NCI-H524 treated with DMSO at 0.1 percent for 48 hours (cell line): ENCODE measurements around the gene FCGR3A.
"Not testable (repeated sequence)": the region's sequence is repeated elsewhere in the genome, so short reads cannot be mapped to it uniquely, and the experiment has no call there.

ENCODE experiments used
- DNase-seq: peaks from one replicate; lab custom pipeline; 2025; lab: John Stamatoyannopoulos, UW

The FCGR3A gene

DNA sequence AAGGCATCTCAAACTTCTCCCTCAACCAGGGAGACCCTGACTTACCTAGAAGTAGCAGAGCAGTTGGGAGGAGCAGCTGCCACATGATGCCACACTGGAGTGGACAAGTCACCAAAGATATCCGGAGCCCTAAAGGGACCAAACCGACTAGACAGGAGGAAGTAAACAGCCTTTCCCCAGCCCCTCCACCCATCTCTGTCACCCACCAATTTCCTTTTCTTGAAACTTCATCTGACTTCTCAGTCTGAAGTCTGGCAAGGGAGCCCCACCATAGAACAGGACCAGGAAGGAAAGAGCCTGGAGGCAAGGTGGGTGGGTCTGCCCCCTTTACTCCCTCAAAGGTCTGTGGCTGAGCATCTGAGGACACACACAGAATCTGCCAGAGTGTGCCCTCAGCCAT lies at the start of gene FCGR3A:
Gene FCGR3A (minus strand): TSS at position 167 of the 400 bp plus-strand sequence. CDS start 82 bp downstream, at position 85.
- DNase-seq: no peak

DNA sequence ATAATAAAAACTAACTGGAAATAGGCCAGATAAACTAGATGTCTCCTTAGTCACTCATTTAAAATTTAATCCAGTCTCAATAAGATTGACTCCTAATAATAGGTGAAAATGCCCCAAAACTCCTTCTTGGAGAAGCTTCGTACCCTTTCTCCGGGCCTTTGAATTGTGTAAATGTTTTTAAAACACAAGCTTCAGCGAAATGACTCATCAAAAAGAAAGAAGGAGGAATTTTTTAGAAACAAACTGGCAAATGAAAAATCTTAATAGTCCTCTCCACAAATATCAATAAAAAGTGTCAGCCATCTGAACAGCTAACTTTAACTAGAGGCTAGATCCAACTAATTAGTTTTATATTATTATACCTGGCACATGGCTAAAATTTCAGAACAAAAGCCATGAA lies 47.5 kb upstream of the FCGR3A start:
- not testable (repeated sequence) for DNase-seq

DNA sequence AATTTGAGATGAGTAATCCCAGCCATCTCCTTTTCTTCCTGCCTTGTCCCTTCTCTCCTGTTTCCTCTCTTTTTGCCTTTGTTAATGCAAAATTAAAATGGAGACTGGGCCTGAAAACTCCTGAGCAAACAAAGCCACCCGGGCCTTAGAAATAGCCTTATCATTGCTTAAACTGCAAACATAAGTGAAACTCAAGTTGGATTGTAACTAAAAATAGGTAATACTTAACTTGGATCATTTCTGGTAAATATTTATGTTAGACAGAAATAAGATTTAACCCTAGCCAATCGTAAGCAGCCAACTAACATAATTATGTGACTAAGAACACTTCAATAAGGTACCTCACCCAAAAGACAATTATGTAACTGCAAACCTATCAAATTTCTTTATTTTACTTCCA lies 46.0 kb upstream of the FCGR3A start:
- not testable (repeated sequence) for DNase-seq

DNA sequence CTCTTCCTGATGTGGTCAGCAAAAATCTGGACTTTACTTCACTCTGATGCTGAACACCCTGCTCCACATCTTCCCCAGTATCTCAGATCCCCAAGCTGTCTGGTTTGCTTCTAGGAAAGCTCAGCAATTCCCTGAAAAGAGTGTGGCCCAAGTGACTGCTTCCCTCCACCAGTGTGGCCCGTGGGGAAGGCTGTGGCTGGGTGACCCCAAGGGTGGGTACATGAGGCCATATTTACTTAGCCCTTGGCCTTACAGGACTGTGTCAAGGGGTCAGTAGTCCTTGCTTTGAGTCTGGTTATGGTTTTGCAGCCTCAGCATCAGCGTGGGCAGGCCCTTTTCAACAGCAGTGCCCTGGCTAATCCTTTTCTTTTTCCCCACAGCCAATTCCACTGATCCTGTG lies 45.6 kb upstream of the FCGR3A start:
- not testable (repeated sequence) for DNase-seq

DNA sequence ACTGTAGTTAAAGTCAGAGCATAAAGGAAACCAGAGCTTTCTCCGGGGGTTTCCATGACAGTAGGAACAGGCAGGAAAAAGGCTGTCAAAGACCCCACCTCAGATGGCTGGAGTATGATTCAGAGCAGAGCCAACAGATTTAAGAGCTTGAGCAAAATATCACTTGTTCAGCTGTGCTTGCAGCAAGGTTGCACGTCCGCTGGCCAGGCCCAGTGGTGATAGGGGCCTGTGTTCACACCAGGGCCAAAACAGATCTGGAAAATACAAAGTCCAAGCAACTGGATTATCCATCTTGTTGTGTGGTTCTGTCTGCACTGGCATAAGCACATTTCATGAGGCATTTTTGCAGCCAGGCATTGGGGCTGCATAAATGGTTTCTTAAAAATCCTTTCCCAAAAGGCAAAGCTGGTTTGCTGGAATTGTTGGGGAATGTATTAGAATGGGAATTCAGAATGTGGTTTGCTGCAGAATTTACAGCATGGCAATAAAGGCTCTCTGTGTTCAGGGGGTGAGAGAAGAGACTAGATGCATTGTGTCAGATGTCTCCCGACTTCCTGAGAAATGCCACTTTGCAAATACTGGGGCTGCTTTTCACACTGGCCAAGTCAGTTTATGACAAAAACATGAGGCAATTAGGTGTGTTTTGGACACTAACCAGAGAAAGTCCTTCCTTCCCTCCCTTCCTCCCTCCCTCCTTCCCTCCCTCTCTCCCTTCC lies 44.8 kb upstream of the FCGR3A start:
- not testable (repeated sequence) for DNase-seq

DNA sequence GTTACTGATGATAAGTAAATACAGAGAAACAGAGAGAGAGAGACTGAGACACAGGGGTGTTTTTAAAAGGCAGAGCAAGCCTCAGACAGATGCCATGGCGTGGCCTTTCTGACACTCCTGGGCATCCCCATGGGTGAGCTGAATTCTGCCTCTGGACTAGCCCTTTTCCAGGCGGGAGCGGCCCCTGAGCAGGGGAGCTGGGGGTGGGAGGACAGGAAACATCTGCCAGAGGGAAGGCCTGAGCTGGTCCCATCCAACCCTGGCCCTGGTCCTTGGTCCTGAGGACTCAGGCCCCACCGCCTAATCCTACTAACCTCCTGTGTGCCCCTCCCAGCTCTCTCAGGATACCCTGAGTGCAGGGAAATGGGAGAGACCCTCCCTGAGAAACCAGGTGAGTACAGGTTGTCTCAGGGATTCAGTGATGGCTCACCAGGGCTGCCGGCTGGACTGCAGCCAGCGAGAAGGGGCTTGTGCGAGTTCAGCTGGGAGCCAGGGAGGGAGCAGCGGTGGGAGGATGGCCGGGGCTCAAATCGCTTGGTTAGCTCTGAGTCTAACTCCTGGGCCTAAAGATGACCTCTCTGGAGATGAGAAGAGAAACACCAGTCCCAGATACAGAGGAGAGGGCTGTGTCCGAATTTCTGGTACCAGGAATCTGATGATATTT lies 43.6 kb upstream of the FCGR3A start:
- DNase-seq: not testable (repeated sequence)

DNA sequence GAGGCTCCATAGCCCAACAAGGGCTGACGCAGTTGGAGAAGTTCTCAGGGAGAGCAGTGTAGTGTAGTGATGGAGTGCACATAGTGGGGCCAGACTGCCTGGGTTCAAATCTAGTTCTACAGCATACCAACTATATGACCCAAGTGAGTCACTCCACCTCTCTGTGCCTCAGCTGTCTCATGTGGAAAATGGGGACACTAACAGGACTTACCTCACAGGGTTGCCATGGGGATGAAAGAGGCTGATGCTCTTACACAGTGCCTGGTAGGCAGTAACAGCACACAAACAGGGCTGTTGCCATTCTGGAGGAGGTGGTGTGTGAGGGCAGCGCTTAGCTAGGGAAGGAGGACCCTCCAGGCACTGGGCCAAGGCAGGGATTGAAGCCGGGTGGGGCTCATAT lies 43.0 kb upstream of the FCGR3A start:
- not testable (repeated sequence) for DNase-seq

DNA sequence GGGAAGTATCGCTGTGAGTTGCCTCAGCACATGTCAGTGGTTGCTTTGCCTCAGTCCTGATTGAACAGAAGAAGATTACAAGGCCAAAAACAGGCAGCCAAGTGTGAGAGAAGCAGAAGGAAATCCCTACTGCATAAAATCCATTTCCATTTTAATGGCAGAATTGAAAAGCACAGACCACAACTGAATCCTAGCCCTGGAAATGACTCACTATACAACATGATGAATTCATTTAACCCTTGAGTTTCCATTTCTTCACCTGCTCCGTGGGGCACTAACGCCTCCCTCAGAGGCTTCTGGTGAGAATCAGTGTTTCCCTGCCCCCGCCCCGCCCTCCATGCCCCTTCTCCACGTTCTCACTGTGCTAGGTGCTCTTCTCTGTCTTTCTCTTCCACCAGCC lies 40.3 kb upstream of the FCGR3A start:
- not testable (repeated sequence) for DNase-seq

DNA sequence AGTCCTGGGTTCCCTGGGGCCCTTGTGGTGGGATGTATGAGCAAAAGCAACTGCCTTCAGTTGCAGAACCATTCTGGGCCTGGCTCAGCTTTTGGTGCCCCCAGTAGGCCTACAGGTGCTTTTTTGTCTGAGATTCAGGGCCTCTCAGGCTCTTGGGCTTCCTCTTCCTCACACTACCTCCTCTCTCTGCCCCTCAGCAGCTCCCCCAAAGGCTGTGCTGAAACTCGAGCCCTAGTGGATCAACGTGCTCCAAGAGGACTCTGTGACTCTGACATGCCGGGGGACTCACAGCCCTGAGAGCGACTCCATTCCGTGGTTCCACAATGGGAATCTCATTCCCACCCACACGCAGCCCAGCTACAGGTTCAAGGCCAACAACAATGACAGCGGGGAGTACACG lies 39.7 kb upstream of the FCGR3A start:
- not testable (repeated sequence) for DNase-seq

DNA sequence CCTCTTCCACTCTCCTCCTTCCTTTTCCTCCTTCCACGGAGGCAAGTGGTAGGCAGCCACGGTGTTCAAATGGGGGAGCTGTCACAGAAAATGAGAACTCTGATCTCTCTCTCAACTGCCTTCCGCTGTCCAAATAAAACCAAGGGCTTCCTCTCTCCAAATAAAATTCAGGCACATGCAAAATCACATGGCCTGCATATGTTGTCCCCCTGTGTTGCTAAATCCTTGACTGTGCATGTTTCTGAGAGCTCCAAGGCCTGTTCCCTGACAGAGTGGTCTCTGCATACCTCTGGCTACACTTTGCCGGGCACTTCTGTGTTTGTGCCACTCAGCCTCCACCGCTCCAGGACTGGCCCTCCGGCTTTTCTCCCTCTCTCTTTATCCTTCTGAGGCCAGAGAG lies 39.0 kb upstream of the FCGR3A start:
- DNase-seq: not testable (repeated sequence)

DNA sequence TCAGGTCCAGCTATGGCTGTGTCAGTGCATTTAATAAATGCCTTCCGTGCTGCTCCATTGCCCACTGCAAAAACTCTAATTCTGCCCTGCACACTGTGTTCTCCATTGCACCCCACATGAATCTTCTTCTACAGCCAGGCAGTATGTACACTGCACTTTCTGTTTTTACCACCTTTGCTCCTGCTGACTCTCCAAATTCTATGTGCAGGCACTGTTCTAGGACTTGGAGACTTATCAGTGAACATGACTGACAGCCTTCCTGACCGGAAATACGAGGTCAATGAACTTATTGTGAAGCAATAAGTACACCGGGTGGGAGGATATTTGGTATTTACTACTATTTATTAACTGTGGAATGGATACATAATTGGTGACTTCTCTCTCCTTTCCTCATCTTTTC lies 33.3 kb upstream of the FCGR3A start:
- not testable (repeated sequence) for DNase-seq

DNA sequence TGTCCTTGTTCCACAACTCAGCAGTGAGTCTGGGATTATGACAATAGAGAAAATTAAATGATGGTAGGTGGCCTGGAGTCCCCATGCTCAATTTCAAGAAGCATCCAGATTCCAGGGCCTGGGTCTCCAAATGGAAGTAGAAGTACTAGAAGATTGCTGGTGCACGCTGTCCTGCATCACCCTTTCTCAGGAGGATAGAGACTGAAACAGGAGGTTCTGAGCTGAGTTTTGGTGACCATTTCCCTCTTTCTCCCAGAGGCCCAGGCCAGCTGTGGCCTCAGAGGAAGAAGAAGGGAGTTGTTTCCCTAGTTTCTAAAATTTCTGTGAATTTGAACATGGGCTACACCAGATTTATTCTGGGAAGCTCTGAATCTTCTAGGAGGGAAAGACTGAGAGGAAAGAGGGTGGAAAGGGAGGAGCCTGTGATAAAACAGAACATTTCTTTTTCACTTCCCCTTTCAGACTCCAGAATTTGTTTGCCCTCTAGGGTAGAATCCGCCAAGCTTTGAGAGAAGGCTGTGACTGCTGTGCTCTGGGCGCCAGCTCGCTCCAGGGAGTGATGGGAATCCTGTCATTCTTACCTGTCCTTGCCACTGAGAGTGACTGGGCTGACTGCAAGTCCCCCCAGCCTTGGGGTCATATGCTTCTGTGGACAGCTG lies 31.4 kb upstream of the FCGR3A start:
- DNase-seq: not testable (repeated sequence)

DNA sequence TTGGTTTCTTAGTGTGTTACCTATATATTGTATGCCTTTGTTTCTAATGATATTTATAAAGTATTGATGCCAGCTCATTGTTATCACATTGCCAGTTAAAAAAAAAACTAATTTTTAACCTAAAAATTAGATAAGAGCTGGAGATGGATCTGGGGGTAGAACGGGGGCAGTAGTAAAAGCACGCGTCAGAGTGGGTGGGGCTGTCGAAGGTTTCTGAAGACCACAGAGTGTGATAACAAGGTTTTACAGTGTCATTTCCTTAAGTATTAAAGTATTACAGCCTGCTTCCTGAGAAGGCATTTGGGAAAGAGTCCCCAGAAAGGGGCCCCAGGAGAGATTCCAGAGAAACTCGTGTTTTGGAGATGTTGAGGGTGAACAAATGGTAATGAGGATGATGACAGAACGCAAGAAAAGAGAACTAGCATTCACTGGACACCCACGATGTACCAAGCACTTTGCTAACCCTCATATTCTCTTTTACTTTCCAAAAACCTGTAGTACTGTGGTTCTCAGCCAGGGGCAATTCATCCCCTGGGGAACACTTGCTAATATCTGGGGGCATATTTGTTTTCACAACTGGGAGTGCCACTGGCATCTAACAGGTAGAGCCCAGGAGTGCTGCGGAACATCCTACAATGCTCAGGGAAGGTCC lies 30.4 kb upstream of the FCGR3A start:
- DNase-seq: not testable (repeated sequence)

DNA sequence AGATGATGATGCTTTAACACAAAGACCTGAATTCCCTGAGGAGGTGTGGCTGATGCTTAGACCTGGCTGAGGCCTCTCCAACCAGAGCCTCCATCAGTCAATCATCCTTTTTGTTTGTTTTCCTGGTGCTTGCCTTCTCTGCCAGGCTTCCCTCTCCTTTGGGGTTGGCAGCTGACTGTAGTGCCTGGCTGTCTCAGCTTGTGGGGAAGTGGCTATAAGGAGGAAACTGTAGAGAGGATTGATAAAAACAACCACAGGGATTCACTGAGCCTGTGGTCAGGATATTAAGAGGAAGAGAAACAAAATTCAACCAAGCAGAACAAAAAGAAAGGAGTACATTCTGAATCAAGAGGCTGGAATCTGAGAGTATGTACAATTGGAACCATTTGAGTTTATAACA lies 27.1 kb upstream of the FCGR3A start:
- DNase-seq: not testable (repeated sequence)

DNA sequence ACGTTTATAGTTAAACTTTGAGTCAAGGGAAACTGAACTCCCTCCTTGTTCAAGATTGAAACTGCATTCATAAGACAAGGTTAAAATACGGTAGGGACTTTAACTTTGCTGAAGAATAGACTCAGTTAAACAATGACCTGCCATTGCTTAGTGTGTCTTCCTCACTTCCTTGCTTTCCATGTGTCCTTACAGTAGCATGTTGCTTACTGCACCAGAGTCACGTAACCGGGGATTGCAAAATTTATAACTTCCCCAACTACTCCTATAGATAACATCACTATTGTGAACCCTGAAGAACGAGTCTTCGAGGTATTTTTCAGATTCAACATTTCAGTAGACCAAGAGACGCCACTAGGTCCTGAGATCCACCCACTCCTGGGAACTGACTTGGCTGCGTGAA lies 22.1 kb upstream of the FCGR3A start:
- not testable (repeated sequence) for DNase-seq

DNA sequence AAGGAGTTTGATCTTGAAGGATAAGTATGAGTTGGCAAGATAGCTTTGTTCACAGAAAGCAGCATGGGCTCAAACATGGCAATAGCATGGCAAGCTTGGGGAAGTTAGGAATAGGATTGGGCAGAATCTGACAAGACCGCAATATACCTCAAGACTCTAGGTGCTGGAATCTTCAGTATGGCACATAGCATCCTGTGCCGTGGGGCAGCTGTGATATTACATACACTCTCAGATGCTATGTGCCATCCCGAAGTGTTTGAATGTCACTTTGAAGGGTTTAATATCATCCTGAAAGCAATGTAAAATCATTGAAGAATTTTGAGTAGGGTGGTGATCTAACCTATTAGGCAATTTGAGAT lies 17.0 kb upstream of the FCGR3A start:
- DNase-seq: not testable (repeated sequence)

DNA sequence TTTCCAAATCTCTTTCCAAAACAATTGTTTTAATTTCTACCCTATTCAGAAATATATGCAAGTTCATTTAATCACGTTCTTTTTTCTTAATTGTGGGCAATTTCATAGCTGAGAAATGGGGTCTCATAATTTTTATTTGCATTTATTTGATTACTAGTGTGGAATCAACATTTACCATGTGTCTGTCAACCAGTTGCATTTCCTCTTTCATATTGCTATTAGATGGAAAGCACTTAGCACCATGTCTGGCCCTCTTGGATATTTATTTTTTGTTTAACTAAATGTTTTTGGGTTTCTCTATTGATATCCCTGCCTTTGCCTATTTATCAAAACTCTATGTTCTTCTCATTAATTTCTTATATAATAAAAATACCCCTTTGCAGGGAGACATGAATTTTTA lies 13.9 kb upstream of the FCGR3A start:
- DNase-seq: not testable (repeated sequence)

DNA sequence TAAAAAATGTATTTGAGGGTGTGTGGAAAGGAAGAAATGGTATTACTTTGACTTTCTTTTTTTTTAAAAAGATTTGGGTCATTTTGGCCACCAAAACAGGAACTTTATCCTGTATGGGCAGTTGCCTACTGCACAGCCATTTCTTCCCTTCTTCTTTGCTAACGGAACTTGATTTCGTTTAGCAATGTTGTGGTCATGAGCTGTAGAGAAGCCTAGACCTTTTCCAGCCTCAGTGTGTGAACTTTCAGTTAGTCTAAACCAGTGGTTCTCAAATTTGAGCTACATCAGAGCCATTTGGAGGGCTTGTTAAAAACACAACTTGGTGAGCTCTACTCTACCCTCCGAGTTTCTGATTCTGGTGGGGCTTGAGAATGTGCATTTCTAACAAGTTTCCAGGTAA lies 12.8 kb upstream of the FCGR3A start:
- not testable (repeated sequence) for DNase-seq

DNA sequence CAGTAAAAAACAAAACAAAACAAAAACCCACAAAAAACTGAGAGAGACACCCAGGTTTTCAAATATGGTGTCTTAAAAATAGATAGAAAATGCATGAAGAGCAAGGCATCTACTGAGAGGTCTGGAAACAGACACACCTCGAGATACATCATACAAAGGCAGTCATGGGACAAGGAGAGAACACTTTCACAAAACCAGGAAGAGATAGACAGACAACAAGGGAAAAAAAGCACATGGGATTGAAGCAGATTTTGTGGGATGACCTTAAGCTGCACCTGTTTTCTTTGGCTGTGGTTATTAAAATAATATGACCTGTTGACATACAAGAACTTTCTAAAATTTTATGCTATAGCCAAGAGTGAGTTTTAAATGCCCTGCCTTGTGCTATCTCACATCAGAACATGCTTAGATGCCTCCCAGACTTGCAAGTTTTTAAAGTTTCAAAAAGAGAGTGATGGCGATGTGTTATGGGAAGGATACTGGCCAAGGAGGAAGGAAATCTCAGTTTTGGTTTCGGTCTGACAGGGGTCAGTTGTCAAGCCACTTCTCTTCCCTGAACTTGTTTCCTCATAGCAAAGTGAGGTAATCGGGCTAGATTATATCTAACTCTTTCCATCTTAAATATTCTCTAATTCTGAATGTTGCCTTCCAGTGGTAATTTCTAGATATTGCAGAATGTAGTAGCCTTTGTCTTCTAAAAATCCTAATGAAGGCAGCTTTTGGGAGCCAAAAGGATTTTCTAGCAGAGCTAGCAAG lies 11.5 kb upstream of the FCGR3A start:
- not testable (repeated sequence) for DNase-seq

DNA sequence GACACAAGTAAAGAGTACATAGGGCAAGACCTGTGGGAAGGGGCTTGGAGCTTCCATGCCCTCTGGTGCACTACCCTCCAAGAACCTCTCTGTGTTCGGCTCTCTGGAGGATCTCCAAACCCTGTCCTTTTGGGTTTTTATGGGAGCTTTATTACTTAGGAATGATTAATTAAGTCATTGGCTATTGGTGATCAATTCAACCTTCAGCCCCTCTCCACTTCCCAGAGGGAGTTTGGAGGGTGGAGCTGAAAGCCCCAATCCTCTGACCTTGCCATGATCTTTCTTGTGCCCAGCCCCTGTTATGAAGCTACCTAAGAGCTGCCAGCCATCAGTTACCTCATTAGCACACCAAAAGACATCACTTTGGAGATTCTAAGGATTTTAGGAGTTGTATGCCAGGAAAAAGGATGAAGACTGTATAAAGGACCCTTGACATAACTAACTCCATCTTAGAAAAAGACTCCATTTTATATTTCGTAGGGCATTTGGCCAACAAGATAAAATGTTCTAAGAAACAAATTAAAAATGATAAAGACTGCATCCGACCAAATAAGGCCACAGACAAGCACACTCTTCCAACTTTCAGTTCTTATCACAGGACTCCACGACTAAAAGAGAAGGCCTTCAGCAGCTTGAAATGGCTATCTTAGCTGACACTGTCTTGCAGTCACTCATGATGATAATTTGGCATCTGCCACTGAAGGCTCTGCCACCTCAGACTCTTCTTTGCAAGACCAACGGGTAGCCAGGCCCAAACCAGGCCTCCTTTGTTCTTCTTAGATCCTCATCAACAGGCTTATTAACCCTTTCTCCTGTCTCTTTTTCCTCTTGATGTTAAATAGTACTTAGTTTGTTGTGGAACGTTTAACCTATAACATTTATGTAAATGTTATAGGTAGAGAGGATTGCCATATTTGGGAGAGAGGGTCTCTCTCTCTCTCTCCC lies 8.2 kb upstream of the FCGR3A start:
- not testable (repeated sequence) for DNase-seq

DNA sequence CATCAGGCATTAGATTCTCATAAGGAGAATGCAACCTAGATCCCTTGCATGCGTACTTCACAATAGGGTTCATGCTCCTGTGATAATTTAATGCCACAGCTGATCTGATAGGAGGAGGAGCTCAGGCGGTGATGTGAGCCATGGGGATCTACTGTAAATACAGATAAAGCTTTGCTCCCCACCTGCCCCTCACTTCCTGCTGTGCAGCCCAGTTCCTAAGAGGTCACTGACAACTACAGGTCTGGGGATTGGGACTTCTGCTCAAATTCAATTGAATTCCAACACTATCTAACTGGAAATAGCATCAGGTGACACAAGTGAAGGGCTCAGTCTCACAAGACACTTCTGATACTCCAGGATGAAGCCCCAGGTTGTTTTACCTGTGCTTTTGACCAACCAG lies 7.4 kb upstream of the FCGR3A start:
- not testable (repeated sequence) for DNase-seq
